GM12878 (cell line): ENCODE results near the gene MALRD1. TPM values are rescaled to one million over a fixed set of nuclear protein-coding genes. Genes with fewer than 3 reads are reported as not detected.

Experiments used
- ATAC-seq: fragments of 200-7000 bp; cut with Tn5 transposase; 3 replicates; pipeline ENCODE4 v1.9.1; 2020; ENCODE audit warnings: mild to moderate bottlenecking, moderate library complexity
- BruUV-seq: library from RNA; stranded (reverse); fragments of 400-500 nt; replicated peaks from 2 replicates; lab custom pipeline; 2021; lab: Mats Ljungman, UMichigan
- CTCF ChIA-PET: fragments of 300-600 bp; sonication (Branson Sonifier 250); formaldehyde crosslinking; extraction: SDS; loops from one replicate; lab custom pipeline; 2021; ENCODE audit warnings: inconsistent platforms; lab: Yijun Ruan, JAX
- POLR2A ChIA-PET: fragments of 350-600 bp; formaldehyde crosslinking; extraction: SDS; loops from one replicate; lab custom pipeline; 2021; ENCODE audit warnings: inconsistent platforms; lab: Charles Lee
- RAD21 ChIA-PET: fragments of 300-600 bp; sonication (Branson Sonifier 250); formaldehyde crosslinking; loops from one replicate; lab custom pipeline; 2023; ENCODE audit warnings: antibody characterized with exemption; ENCODE audit not compliant: unreplicated experiment; lab: Charles Lee
- SMC1A ChIA-PET: fragments of 300-600 bp; sonication (Branson Sonifier 250); formaldehyde crosslinking; loops from one replicate; lab custom pipeline; 2023; ENCODE audit not compliant: unreplicated experiment, uncharacterized antibody; lab: Charles Lee
- DNase-seq: peaks from one replicate; pipeline ENCODE4 v3.0.0-alpha.2; 2011; ENCODE audit warnings: low read depth, low spot score
- FAIRE-seq: peaks from 3 replicates; lab custom pipeline; 2011; peaks lifted over from hg19 to GRCh38; lab: Jason Lieb, UNC
- H2AFZ ChIP-seq: 2 replicates; pipeline ENCODE4 v1.6.0; 2011; ENCODE audit warnings: low read depth, low read length, control low read depth; ENCODE audit not compliant: control insufficient read depth
- H3K27ac ChIP-seq: 2 replicates; pipeline ENCODE4 v1.5.1; 2011; ENCODE audit warnings: control low read depth; ENCODE audit not compliant: control insufficient read depth, insufficient read depth
- H3K27me3 ChIP-seq, 2 experiments: replicated peaks in 1 of 2; 2 replicates each; pipeline versions ENCODE4 v1.6.0 to v1.6.1; 2011; ENCODE audit warnings: low read length in 1 of 2; ENCODE audit not compliant: control insufficient read depth in 2 of 2, insufficient read depth in 2 of 2
- H3K36me3 ChIP-seq, 2 experiments: 2 replicates each; pipeline ENCODE4 v1.5.1; 2011; ENCODE audit warnings: low read length in 1 of 2; ENCODE audit not compliant: control insufficient read depth in 2 of 2, insufficient read depth in 2 of 2
- H3K4me1 ChIP-seq: 2 replicates; pipeline ENCODE4 v1.6.1; 2011; ENCODE audit warnings: mild to moderate bottlenecking, low read length, moderate library complexity, mixed read lengths; ENCODE audit not compliant: control insufficient read depth, insufficient read depth
- H3K4me2 ChIP-seq: 2 replicates; pipeline ENCODE4 v1.6.0; 2011; ENCODE audit warnings: control low read depth; ENCODE audit not compliant: control insufficient read depth, insufficient read depth
- H3K4me3 ChIP-seq: fragments of 200-600 bp; sonication (generic); 2 replicates; pipeline ENCODE4 v1.5.1; 2016
- H3K79me2 ChIP-seq: 2 replicates; pipeline ENCODE4 v1.6.0; 2011; ENCODE audit warnings: low read length; ENCODE audit not compliant: control insufficient read depth, insufficient read depth
- H3K9ac ChIP-seq: 2 replicates; pipeline ENCODE4 v1.8.0; 2011; ENCODE audit warnings: low read length, control low read depth, mixed read lengths; ENCODE audit not compliant: control insufficient read depth, insufficient read depth
- H3K9me3 ChIP-seq: replicated peaks from 3 replicates; pipeline ENCODE4 v1.5.1; 2011; ENCODE audit warnings: mild to moderate bottlenecking, low read length; ENCODE audit not compliant: control insufficient read depth, insufficient read depth
- H4K20me1 ChIP-seq: 2 replicates; pipeline ENCODE4 v1.6.0; 2011; ENCODE audit not compliant: control insufficient read depth, insufficient read depth
- ASH2L ChIP-seq: fragments of 300-600, 200-600 bp; sonication (generic); IDR thresholded peaks from 2 replicates; pipeline ENCODE4 v1.6.1; 2017; ENCODE audit warnings: low read depth, mild to moderate bottlenecking, borderline replicate concordance
- ATF7 ChIP-seq: fragments of 450-650 bp; IDR thresholded peaks from 2 replicates; pipeline ENCODE4 v1.6.1; 2016; ENCODE audit warnings: low read depth, mild to moderate bottlenecking
- EED ChIP-seq: sonication (generic); IDR thresholded peaks from 2 replicates; pipeline ENCODE4 v1.6.1; 2016; ENCODE audit warnings: antibody characterized with exemption, low read depth
- ESRRA ChIP-seq: IDR thresholded peaks from 2 replicates; pipeline ENCODE4 v1.6.1; 2012; ENCODE audit warnings: mild to moderate bottlenecking, low read length, improper control_type of control experiment
- FOXK2 ChIP-seq: fragments of 450-650 bp; IDR thresholded peaks from 2 replicates; pipeline ENCODE4 v1.6.1; 2017; ENCODE audit warnings: mild to moderate bottlenecking, moderate library complexity
- GABPA ChIP-seq: IDR thresholded peaks from 2 replicates; pipeline ENCODE4 v1.6.1; 2014; ENCODE audit warnings: antibody characterized with exemption, low read depth, mild to moderate bottlenecking, inconsistent platforms
- MTA2 ChIP-seq: fragments of 450-650 bp; IDR thresholded peaks from 2 replicates; pipeline ENCODE4 v1.6.1; 2016; ENCODE audit warnings: low read depth, mild to moderate bottlenecking, moderate library complexity
- NFXL1 ChIP-seq: fragments of 450-650 bp; IDR thresholded peaks from 2 replicates; pipeline ENCODE4 v1.6.1; 2017; ENCODE audit warnings: antibody characterized with exemption, mild to moderate bottlenecking, borderline replicate concordance
- POLR2A ChIP-seq: IDR thresholded peaks from 2 replicates; pipeline ENCODE4 v1.6.1; 2011; ENCODE audit warnings: low read depth, mild to moderate bottlenecking, low read length
- SMC3 ChIP-seq: IDR thresholded peaks from 2 replicates; pipeline ENCODE4 v1.6.1; 2011; ENCODE audit warnings: low read length, improper control_type of control experiment, borderline replicate concordance
- TCF7 ChIP-seq: IDR thresholded peaks from 2 replicates; pipeline ENCODE4 v1.6.1; 2014; ENCODE audit warnings: antibody characterized with exemption, borderline replicate concordance
- WGBS: methylation state at CpG from one replicate; pipeline ENCODE4 v1.1.6; 2016; ENCODE audit warnings: low lambda C conversion rate; ENCODE audit not compliant: insufficient replicate concordance, insufficient coverage; ENCODE audit errors: missing lambda C conversion rate; 5-methylcytosine and 5-hydroxymethylcytosine counted together
- in situ Hi-C: fragments of 300-500 bp; cut with MboI; formaldehyde crosslinking; loops from 9 replicates; pipeline ENCODE4 v1.14.3; 2018; ENCODE audit warnings: mixed read lengths
- intact Hi-C: fragments of 100-400 bp; cut with micrococcal nuclease; formaldehyde crosslinking; loops from one replicate; pipeline ENCODE4 v1.14.2; 2022; ENCODE audit not compliant: unreplicated experiment
- polyA plus RNA-seq, 11 experiments: library from polyadenylated mRNA; depleted of rRNA in 4 of 11; unstranded in 6 of 11; stranded (reverse) in 5 of 11; fragments of >200 nt; fragmentation: Nextera tagmentation in 4 of 11; fragmentation: Illumina TruSeq in 1 of 11; extraction: Ambion mirVana in 4 of 11; extraction: Trizol in 1 of 11; gene quantifications; 1 replicate in 1 of 11; 2 replicates in 10 of 11; pipeline versions ENCODE4 v1.2.1 to v1.2.3, GENCODE V29; 2011 to 2016; ENCODE audit warnings: inconsistent platforms in 2 of 11, missing spikeins in 2 of 11, low read depth in 1 of 11
- total RNA-seq, 4 experiments: library from RNA; depleted of rRNA in 3 of 4; stranded (reverse); fragments of >200 nt in 3 of 4; fragmentation: Illumina TruSeq in 1 of 4; extraction: Trizol in 1 of 4; gene quantifications; 2 replicates each; pipeline versions ENCODE4 v1.2.1 to v1.2.3, GENCODE V29; 2013 to 2021

MALRD1 gene
- total and polyA plus RNA-seq, 10 of the 15 experiments (the other 5 are each of a cell fraction or from before 2014, with no cell fraction given), result 0.12 to 6.6 (median 0.26) TPM; not detected in 2

GRCh38 chr10:19333631-19334030 is 285.0 kb downstream of the MALRD1 start:
- FAIRE-seq (no peak), DNase-seq (no peak), ATAC-seq (no peak)
- H4K20me1 ChIP-seq, result no peaks in the 10 kb centered on the region
- intact Hi-C loops (no loop called here), in situ Hi-C loops (no loop called here)
- ChIA-PET SMC1A (no interaction called here), POLR2A (no interaction called here), RAD21 (no interaction called here), CTCF (no interaction called here)
- H3K9ac ChIP-seq, result no peak overlapping the region
- no peak overlapping the region for H3K4me3 ChIP-seq
- TF ChIP-seq POLR2A (no peak), MTA2 (0 out of 2 replicates have a peak, but pooled peaks have one; percentile 38)
- H3K79me2 ChIP-seq, result no peaks in the 10 kb centered on the region
- H3K27ac ChIP-seq, result no peak overlapping the region
- WGBS, result 50% methylated on average over 2 of the region's 2 CpGs
- no peaks in the 10 kb centered on the region for H3K4me1 ChIP-seq
- no peaks in the 10 kb centered on the region for H3K27me3 ChIP-seq
- no TSS peak for BruUV-seq
- H2AFZ ChIP-seq, result no peak overlapping the region
- H3K9me3 ChIP-seq, result no peaks in the 10 kb centered on the region
- H3K36me3 ChIP-seq, result no peaks in the 10 kb centered on the region
- H3K4me2 ChIP-seq, result no peak overlapping the region

- H3K27me3 ChIP-seq, result no peaks in the 10 kb centered on the region
- no peak for TF ChIP-seq TCF7
- TF ChIP-seq FOXK2, result no peak
- TF ChIP-seq NFXL1, result no peak
- TF ChIP-seq GABPA, result no peak
- TF ChIP-seq EED, result no peak
- TF ChIP-seq SMC3, result no peak
- TF ChIP-seq ASH2L, result no peak
- TF ChIP-seq ESRRA, result no peak
- TF ChIP-seq ATF7, result no peak
- no peak for ATAC-seq
- ChIA-PET POLR2A (no interaction called here), CTCF (interaction anchor here (0.6 to 1.4 kb wide), 3 partner anchors 9 to 147 kb away, joined by 3 read pairs; no protein-coding TSS in a partner anchor), SMC1A (interaction anchor here (2.6 kb wide), 1 partner anchor 12 kb away, joined by 7 read pairs; no protein-coding TSS in a partner anchor), RAD21 (no interaction called here)
- H3K36me3 ChIP-seq, result no peaks in the 10 kb centered on the region
- no peak overlapping the region for H3K27ac ChIP-seq
- H3K9ac ChIP-seq, result no peak overlapping the region
- no peak overlapping the region for H3K4me3 ChIP-seq
- WGBS, result 0% methylated on average over 2 of the region's 2 CpGs
- no peaks in the 10 kb centered on the region for H3K9me3 ChIP-seq
- in situ Hi-C loops (no loop called here), intact Hi-C loops (no loop called here)
- no TSS peak for BruUV-seq
- no peak for FAIRE-seq
- H3K4me1 ChIP-seq, result no peaks in the 10 kb centered on the region
- no peaks in the 10 kb centered on the region for H3K79me2 ChIP-seq
- no peaks in the 10 kb centered on the region for H4K20me1 ChIP-seq
- H3K4me2 ChIP-seq, result no peak overlapping the region
- no peak overlapping the region for H2AFZ ChIP-seq
- DNase-seq, result no peak
These were observed 299.0 kb downstream of the MALRD1 start for GRCh38 chr10:19347621-19348020.
